ENCODE data around the gene RLIM. TPM values are rescaled to one million over a fixed set of nuclear protein-coding genes. Genes with fewer than 3 reads are reported as not detected.

Gene RLIM, protein sequence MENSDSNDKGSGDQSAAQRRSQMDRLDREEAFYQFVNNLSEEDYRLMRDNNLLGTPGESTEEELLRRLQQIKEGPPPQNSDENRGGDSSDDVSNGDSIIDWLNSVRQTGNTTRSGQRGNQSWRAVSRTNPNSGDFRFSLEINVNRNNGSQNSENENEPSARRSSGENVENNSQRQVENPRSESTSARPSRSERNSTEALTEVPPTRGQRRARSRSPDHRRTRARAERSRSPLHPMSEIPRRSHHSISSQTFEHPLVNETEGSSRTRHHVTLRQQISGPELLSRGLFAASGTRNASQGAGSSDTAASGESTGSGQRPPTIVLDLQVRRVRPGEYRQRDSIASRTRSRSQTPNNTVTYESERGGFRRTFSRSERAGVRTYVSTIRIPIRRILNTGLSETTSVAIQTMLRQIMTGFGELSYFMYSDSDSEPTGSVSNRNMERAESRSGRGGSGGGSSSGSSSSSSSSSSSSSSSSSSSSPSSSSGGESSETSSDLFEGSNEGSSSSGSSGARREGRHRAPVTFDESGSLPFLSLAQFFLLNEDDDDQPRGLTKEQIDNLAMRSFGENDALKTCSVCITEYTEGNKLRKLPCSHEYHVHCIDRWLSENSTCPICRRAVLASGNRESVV
- total RNA-seq (2021; fragmentation: NEBNext Ultra II Directional; extraction: Animal tissue kit (Norgen Biotek cat#: 25700)), result 32.9 and 34.6 TPM in 2 replicates
- 4.3 and 6.3 TPM in 2 replicates for polyA plus RNA-seq (2011; rRNA removed)
- 9.0 TPM for polyA plus RNA-seq (2011; cell fraction: cytosol; rRNA removed)
- 3.5 TPM for polyA plus RNA-seq (2011; cell fraction: nucleus; rRNA removed)
- polyA plus RNA-seq (2012, experiment 1 of 2), result 7.9 to 15.7 TPM (median 10.2 TPM) in 4 replicates
- polyA plus RNA-seq (2012, experiment 2 of 2), result 0.97 TPM
- 12.9 TPM for polyA plus RNA-seq (2013, experiment 1 of 2)
- 12.3 TPM for polyA plus RNA-seq (2013, experiment 2 of 2)
- polyA minus RNA-seq (2011; rRNA and poly(A)+ RNA removed), result 28.5 and 36.8 TPM in 2 replicates
- polyA minus RNA-seq (2011; cell fraction: cytosol; rRNA and poly(A)+ RNA removed), result 18.1 TPM
- 33.6 TPM for polyA minus RNA-seq (2011; cell fraction: nucleus; rRNA and poly(A)+ RNA removed)
- long read RNA-seq, experiment 1, partial matches to known transcripts, result 1 of 27 reads
- long read RNA-seq, experiment 1, other reads (novel, unspliced or antisense), result 25 of 27 reads
- long read RNA-seq, experiment 2, full-length matches to known transcripts, result 9 of 31 reads
- long read RNA-seq, experiment 2, partial matches to known transcripts, result 0 of 31 reads
- long read RNA-seq, experiment 2, other reads (novel, unspliced or antisense), result 22 of 31 reads

GRCh38 chrX:74614093-74614909 is at the start of gene RLIM:
RLIM (minus strand) TSS chrX:74614624; CDS start chrX:74595977, 18,647 bp downstream.
- FAIRE-seq, result peak; percentile 97
- TF ChIP-seq YY1 (IDR thresholded peaks at IDR 0.05; ENCODE audit: low read depth, low read length) (peak; percentile 88), POLR2AphosphoS5 (IDR thresholded peaks at IDR 0.05; ENCODE audit: low read depth, low read length) (peak; percentile 92), POU5F1 (IDR thresholded peaks at IDR 0.05; ENCODE audit: low read depth, low read length) (no peak), E2F6 (IDR thresholded peaks at IDR 0.05) (peak; percentile 65), SRF (IDR thresholded peaks at IDR 0.05; ENCODE audit: low read depth, low read length) (no peak)

More at GRCh38 chrX:74614093-74614909, at the start of gene RLIM:
- Histone ChIP-seq H3K23me2 (ENCODE audit: low read depth, low read length) (no peaks in the 10 kb centered on the region), H4K20me1 (replicated peaks in 1 of 2; ENCODE audit: control insufficient read depth in 1 of 2, insufficient read depth in 2 of 2, low read length in 2 of 2) (no peaks in the 10 kb centered on the region), H2AFZ (ENCODE audit: low read length) (peak within 1 kb of the TSS; percentile 88; the same call in 1 of the 2 replicates), H3K4me1 (replicated peaks in 1 of 4; ENCODE audit: control insufficient read depth in 3 of 4, insufficient read depth in 4 of 4, low read length in 3 of 4) (no peaks in the 10 kb centered on the region), H3K79me1 (ENCODE audit: low read depth, low read length) (no peaks in the 10 kb centered on the region), H3K36me3 (ENCODE audit: control insufficient read depth in 2 of 4, insufficient read depth in 4 of 4, low read length in 3 of 4) (peaks cover 0 to 15% (median 1%) of the 10 kb centered on the region in 4 experiments; a peak in 2 of 8 replicates), H3K9ac (replicated peaks in 1 of 4; ENCODE audit: extremely low read depth in 1 of 4, low read depth in 3 of 4, low read length in 3 of 4) (peak within 1 kb of the TSS; percentile 93 to 97 (median 94)), H3K79me2 (ENCODE audit: control insufficient read depth in 1 of 2, insufficient read depth in 2 of 2, low read length in 2 of 2) (peaks cover 0 to 44% of the 10 kb centered on the region in 2 experiments; a peak in 3 of 4 replicates), H4K5ac (ENCODE audit: insufficient read length, low read depth, low read length) (peak within 1 kb of the TSS; percentile 58), H2BK5ac (ENCODE audit: low read depth, low read length) (peak within 1 kb of the TSS; percentile 80; the same call in 1 of the 2 replicates), H3K9me3 (ENCODE audit: insufficient read depth in 2 of 2, low read depth in 1 of 2, low read length in 1 of 2) (no peaks in the 10 kb centered on the region), H2BK15ac (ENCODE audit: low read length) (no peak within 1 kb of the TSS), H3K4me2 (ENCODE audit: insufficient read depth in 1 of 2, low read depth in 2 of 2, low read length in 2 of 2) (peak within 1 kb of the TSS; percentile 69 to 79), H3K4ac (replicated peaks; ENCODE audit: insufficient read length, low read depth, low read length) (no peak within 1 kb of the TSS), H2BK20ac (ENCODE audit: low read length) (no peak within 1 kb of the TSS), H3K27ac (ENCODE audit: low read depth, low read length) (peak within 1 kb of the TSS; percentile 94), H3K14ac (ENCODE audit: insufficient read length) (no peak within 1 kb of the TSS), H3K27me3 (replicated peaks in 1 of 4; ENCODE audit: control insufficient read depth in 3 of 4, extremely low read depth in 1 of 4, insufficient read depth in 3 of 4, low read length in 3 of 4) (no peaks in the 10 kb centered on the region), H4K91ac (replicated peaks; ENCODE audit: insufficient read length, low read length) (no peak within 1 kb of the TSS), H2BK120ac (replicated peaks; ENCODE audit: low read depth, low read length) (no peak within 1 kb of the TSS), H3K4me3 (ENCODE audit: extremely low read depth in 1 of 4, insufficient read depth in 2 of 4, low read depth in 3 of 4, low read length in 4 of 4) (peak within 1 kb of the TSS; percentile 86 to 98 (median 87)), H2BK12ac (ENCODE audit: low read depth, low read length) (no peak within 1 kb of the TSS), H3K56ac (replicated peaks; ENCODE audit: insufficient read length, low read depth, low read length) (peak within 1 kb of the TSS; percentile 61), H3K18ac (ENCODE audit: extremely low read depth, low read length) (no peak within 1 kb of the TSS), H4K8ac (ENCODE audit: extremely low read depth, insufficient read depth, low read length) (peak within 1 kb of the TSS; percentile 98), H3K23ac (ENCODE audit: insufficient read length) (no peak within 1 kb of the TSS), H2AK5ac (ENCODE audit: low read depth, low read length) (no peak within 1 kb of the TSS)
- 1% methylated on average over 14 of the region's 66 CpGs; no CpG with 5 or more reads in 1 of the 2 experiments for WGBS, 2 experiments (ENCODE audit: extremely low coverage in 1 of 2, insufficient coverage in 1 of 2, insufficient read length in 1 of 2, insufficient replicate concordance in 2 of 2, low coverage in 1 of 2, low lambda C conversion rate in 2 of 2, missing lambda C conversion rate in 1 of 2)
- POLR2A ChIA-PET (ENCODE audit: partially characterized antibody), result interaction anchor here (0.7 to 2.0 kb wide), 11 partner anchors 10 to 1497 kb away, joined by 3 to 31 read pairs (median 3); no protein-coding TSS in a partner anchor
- CTCF ChIA-PET (ENCODE audit: partially characterized antibody), result no interaction called here
- DNase-seq (ENCODE audit: low read depth in 1 of 2, low spot score in 2 of 2), result peak; percentile 77 to 78

Data from H1 (cell line).